NT2/D1 (cell line): ENCODE measurements around the gene LRRK1.

Experiments used
- SUZ12 ChIP-seq: IDR thresholded peaks from 2 replicates; pipeline ENCODE4 v1.6.1; 2011; ENCODE audit not compliant: insufficient read length, insufficient read depth; ENCODE audit errors: extremely low read depth
- YY1 ChIP-seq: IDR thresholded peaks from 2 replicates; pipeline ENCODE4 v1.6.1; 2011; ENCODE audit not compliant: insufficient read length, insufficient read depth
- ZNF274 ChIP-seq: IDR thresholded peaks from 2 replicates; pipeline ENCODE4 v1.6.1; 2011; ENCODE audit warnings: mild to moderate bottlenecking, low read depth, low read length

DNA sequence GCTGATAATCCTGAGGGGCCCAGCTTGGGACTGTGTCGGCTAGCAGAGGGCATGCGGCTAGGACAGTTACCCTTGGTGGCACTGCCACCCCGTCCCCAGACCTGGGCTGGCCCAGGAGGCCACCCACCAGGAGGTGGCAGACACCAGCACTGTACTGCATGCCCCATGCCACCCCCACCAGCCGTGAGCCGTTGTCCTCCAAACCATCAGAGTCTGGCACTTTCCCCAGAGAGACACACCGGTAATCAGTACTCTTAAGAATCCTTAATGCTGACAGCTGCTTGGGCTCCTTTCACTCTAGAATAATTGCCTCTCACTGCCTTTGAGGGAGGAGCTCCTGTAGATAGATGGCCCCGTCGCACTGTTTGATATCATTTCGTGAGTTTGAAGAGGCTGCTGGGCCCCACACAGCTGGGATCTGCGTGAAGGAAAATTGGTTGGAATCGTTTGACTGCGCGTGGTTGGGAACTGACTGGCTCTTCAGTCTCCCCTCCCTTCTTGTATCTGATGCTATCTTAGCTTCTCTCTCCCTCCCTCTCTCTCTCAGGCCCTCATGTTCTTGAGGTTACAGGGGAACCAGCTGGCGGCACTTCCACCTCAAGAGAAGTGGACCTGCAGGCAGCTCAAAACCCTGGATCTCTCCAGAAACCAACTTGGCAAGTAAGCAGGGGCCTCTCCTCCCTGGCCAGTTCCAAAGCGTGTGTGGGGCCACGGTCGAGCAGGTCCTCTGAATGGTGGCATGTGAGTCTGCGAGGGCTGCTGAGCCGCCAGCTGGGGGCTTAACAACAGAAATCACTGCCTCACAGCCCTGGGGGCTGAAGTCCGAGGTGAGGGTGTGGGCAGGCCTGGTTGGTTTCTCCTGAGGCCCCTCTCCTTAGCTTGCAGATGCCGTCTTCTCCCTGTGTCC is 94.9 kb downstream of the LRRK1 start:
- TF ChIP-seq YY1 (no peak), ZNF274 (no peak), SUZ12 (no peak)
